ENCODE results near the gene NUDT16L1. TPM values are rescaled to one million over a fixed set of nuclear protein-coding genes. Genes with fewer than 3 reads are reported as not detected.

Gene NUDT16L1
- polyA plus RNA-seq, 1 donor from 2014 or later, result 125 TPM

GRCh38 chr16:4700997-4701743 is 7.8 kb downstream of the NUDT16L1 start:
- Histone ChIP-seq H3K4me2 (ENCODE audit: low read length) (no peak overlapping the region), H3K9me2 (ENCODE audit: insufficient read depth, low read length) (no peaks in the 10 kb centered on the region), H2AFZ (ENCODE audit: low read depth, low read length) (no peak overlapping the region), H4K20me1 (ENCODE audit: insufficient read depth) (no peaks in the 10 kb centered on the region), H3K27ac (ENCODE audit: low read length) (no peak overlapping the region), H3F3A (ENCODE audit: insufficient read depth, low read length, poor library complexity, severe bottlenecking) (no peaks in the 10 kb centered on the region), H3K9me3 (ENCODE audit: low read length) (no peaks in the 10 kb centered on the region), H3K9ac (ENCODE audit: low read length) (no peak overlapping the region), H3K79me2 (replicated peaks; ENCODE audit: insufficient read depth, low read length) (no peaks in the 10 kb centered on the region), H3K27me3 (ENCODE audit: insufficient read depth, low read depth, low read length) (no peaks in the 10 kb centered on the region), H3K4me3 (ENCODE audit: low read length) (no peak overlapping the region), H3K36me3 (ENCODE audit: insufficient read depth, low read length) (no peaks in the 10 kb centered on the region)
- no peak for TF ChIP-seq TAF1 (IDR thresholded peaks at IDR 0.05; ENCODE audit: low read depth)
- TF ChIP-seq CTCF (IDR thresholded peaks at IDR 0.05; ENCODE audit: poor library complexity, severe bottlenecking), result no peak
- TF ChIP-seq REST (IDR thresholded peaks at IDR 0.05; ENCODE audit: borderline replicate concordance), result no peak
- no peak for TF ChIP-seq RAD21 (conservative IDR thresholded peaks at IDR 0.05)
- TF ChIP-seq EP300 (conservative IDR thresholded peaks at IDR 0.05; ENCODE audit: poor library complexity, severe bottlenecking), result no peak
- TF ChIP-seq POLR2AphosphoS5 (IDR thresholded peaks at IDR 0.05), result no peak
- TF ChIP-seq EZH2 (IDR thresholded peaks at IDR 0.05; ENCODE audit: borderline replicate concordance, insufficient read depth, low read length, poor library complexity, severe bottlenecking), result no peak
- no peak for TF ChIP-seq MXI1 (conservative IDR thresholded peaks at IDR 0.05; ENCODE audit: poor library complexity, severe bottlenecking)
- no peak for TF ChIP-seq SMC3 (conservative IDR thresholded peaks at IDR 0.05; ENCODE audit: poor library complexity)

- Histone ChIP-seq H3K4me2 (ENCODE audit: low read length) (no peak overlapping the region), H3K36me3 (ENCODE audit: insufficient read depth, low read length) (no peaks in the 10 kb centered on the region), H4K20me1 (ENCODE audit: insufficient read depth) (no peaks in the 10 kb centered on the region), H3K79me2 (replicated peaks; ENCODE audit: insufficient read depth, low read length) (no peaks in the 10 kb centered on the region), H3K27ac (ENCODE audit: low read length) (no peak overlapping the region), H3K9me3 (ENCODE audit: low read length) (no peaks in the 10 kb centered on the region), H3F3A (ENCODE audit: insufficient read depth, low read length, poor library complexity, severe bottlenecking) (no peaks in the 10 kb centered on the region), H2AFZ (ENCODE audit: low read depth, low read length) (no peak overlapping the region), H3K4me3 (ENCODE audit: low read length) (no peak overlapping the region), H3K9ac (ENCODE audit: low read length) (no peak overlapping the region), H3K27me3 (ENCODE audit: insufficient read depth, low read depth, low read length) (no peaks in the 10 kb centered on the region), H3K9me2 (ENCODE audit: insufficient read depth, low read length) (no peaks in the 10 kb centered on the region)
- TF ChIP-seq EP300 (conservative IDR thresholded peaks at IDR 0.05; ENCODE audit: poor library complexity, severe bottlenecking) (no peak), EZH2 (IDR thresholded peaks at IDR 0.05; ENCODE audit: borderline replicate concordance, insufficient read depth, low read length, poor library complexity, severe bottlenecking) (no peak), SMC3 (conservative IDR thresholded peaks at IDR 0.05; ENCODE audit: poor library complexity) (no peak), TAF1 (IDR thresholded peaks at IDR 0.05; ENCODE audit: low read depth) (no peak), CTCF (IDR thresholded peaks at IDR 0.05; ENCODE audit: poor library complexity, severe bottlenecking) (no peak), MXI1 (conservative IDR thresholded peaks at IDR 0.05; ENCODE audit: poor library complexity, severe bottlenecking) (no peak), RAD21 (conservative IDR thresholded peaks at IDR 0.05) (no peak)
These were observed 8.6 kb downstream of the NUDT16L1 start for GRCh38 chr16:4701791-4702465.
